ENCODE results near the gene ENOPH1. TPM values are rescaled to one million over a fixed set of nuclear protein-coding genes. Genes with fewer than 3 reads are reported as not detected.

Gene ENOPH1
- total and polyA plus RNA-seq, 9 of the 15 experiments (the other 6 are each of a cell fraction or from before 2014, with no cell fraction given): 29.8 to 71.4 (median 48.9) TPM

GRCh38 chr4:82428969-82429727, 1.2 kb upstream of the ENOPH1 start (continued):
- TF ChIP-seq MTA3 (IDR thresholded peaks at IDR 0.05; ENCODE audit: borderline replicate concordance): peak; percentile 98
- TF ChIP-seq BCLAF1 (IDR thresholded peaks at IDR 0.05; ENCODE audit: borderline replicate concordance in 1 of 2, control insufficient read depth in 1 of 2, low read depth in 2 of 2, low read length in 1 of 2): no peak
- TF ChIP-seq ZNF445 (CRISPR knock-in tag; IDR thresholded peaks at IDR 0.05; ENCODE audit: low read depth): no peak
- peak; percentile 42 for TF ChIP-seq GTF2B (IDR thresholded peaks at IDR 0.05; ENCODE audit: extremely low read depth, insufficient read length)
- peak; percentile 71 for TF ChIP-seq TAF7 (tag; IDR thresholded peaks at IDR 0.05)
- TF ChIP-seq ZNF583 (CRISPR knock-in tag; IDR thresholded peaks at IDR 0.05): no peak
- no peak for TF ChIP-seq KAT8 (IDR thresholded peaks at IDR 0.05; ENCODE audit: low read depth)
- TF ChIP-seq ZNF23 (CRISPR knock-in tag; IDR thresholded peaks at IDR 0.05): no peak
- no peak for TF ChIP-seq HEY1 (CRISPR knock-in tag; IDR thresholded peaks at IDR 0.05; ENCODE audit: borderline replicate concordance)
- TF ChIP-seq E4F1 (CRISPR knock-in tag; IDR thresholded peaks at IDR 0.05; ENCODE audit: borderline replicate concordance): no peak
- TF ChIP-seq DEAF1 (CRISPR knock-in tag; IDR thresholded peaks at IDR 0.05): no peak
- TF ChIP-seq TAF1 (IDR thresholded peaks at IDR 0.05; ENCODE audit: control insufficient read depth, extremely low read depth, insufficient read depth, low read length, severe bottlenecking): peak; percentile 93
- TF ChIP-seq NBN (IDR thresholded peaks at IDR 0.05; ENCODE audit: low read depth): 0 out of 2 replicates have a peak, but pooled peaks have one; percentile 54
- no peak for TF ChIP-seq NR2C2 (CRISPR knock-in tag; IDR thresholded peaks at IDR 0.05)
- TF ChIP-seq NR2C2 (tag; IDR thresholded peaks at IDR 0.05): no peak; the same call in 1 of the 2 replicates
